ENCODE results near the gene SLC2A9.

Gene SLC2A9

DNA sequence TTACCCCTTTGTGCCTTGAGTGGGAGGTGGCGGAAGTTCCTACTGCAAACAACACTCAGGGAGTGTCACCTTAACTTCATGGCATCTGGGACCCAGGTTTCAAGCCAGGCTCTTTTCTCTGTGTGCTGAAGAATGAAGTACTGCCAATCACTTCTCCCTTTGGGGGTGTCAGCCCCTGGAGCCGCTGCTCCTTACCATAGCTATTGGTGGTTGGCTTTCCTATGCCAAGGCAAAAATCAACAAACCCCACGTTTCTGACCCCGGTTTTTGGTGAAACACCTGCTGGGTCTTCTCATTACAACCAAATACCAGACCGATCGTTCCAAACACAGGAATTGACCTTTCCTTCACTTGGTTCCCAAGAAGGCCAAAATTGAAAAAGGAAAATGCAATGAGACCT, 19.7 kb upstream of the SLC2A9 start:
- DNase-seq, result no peak

DNA sequence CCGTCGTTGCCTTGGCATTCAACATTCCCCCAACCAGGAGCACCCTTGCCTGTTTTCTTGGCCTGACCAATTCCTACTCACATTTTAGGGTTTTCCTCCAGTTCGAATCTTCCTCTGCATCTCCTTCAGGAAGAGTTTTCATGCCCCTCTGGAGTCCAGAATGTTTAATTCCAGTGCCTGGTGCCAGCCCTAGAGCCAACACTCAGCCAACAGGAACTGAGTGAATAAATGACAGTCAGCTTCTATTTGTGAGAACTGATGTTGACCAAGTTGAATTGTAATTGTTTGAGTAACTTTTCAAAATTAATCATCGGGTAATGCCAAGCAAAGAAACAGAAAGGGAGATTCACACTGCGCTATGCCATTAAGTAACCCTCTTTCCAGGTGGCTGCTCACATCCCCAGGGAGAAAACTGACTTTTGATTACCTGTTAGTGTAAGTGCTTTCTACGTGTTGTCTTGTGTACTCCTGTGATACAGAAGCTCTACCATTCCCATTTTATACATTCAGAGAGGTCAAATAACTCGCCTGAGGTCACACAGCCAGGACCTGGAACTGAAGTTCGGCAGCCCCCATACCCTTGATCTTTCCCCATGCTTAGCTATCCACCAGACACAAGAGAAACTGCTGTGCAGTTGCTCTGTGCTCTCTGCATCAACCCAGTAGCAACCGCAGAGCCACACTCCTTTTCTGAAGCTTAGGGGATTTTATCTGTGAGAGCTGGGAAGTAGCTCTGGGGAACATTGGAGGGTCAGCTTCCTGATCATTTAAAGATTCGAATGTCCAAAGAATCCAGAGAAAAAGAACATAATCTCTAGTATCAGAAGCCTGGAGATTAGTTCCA, 19.0 kb upstream of the SLC2A9 start:
- DNase-seq, result no peak

DNA sequence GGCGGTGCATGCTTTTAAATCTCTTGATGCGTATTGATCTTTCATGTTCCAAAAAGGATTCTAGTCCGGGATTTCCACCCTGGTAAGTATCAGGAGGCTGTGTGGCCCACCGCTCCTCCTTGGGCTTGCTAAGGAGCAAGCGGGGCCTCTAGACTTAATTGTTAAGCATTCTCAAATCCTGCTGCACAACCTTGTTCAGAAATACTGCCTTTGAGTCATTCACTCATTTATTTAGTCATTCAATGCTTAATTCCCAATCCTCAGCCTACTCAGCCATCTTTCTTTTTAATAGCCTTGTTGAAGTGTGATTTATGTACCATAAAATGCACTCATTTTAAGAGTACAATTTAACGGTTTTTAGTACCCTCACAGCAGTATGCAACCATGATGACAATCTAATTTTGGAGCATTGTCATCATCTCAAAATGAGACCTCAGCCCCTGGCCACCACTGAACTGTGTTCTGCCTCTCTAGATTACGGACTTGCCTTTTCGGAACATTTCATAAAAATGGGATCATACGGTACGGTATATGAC, 15.6 kb upstream of the SLC2A9 start:
- no peak for DNase-seq

DNA sequence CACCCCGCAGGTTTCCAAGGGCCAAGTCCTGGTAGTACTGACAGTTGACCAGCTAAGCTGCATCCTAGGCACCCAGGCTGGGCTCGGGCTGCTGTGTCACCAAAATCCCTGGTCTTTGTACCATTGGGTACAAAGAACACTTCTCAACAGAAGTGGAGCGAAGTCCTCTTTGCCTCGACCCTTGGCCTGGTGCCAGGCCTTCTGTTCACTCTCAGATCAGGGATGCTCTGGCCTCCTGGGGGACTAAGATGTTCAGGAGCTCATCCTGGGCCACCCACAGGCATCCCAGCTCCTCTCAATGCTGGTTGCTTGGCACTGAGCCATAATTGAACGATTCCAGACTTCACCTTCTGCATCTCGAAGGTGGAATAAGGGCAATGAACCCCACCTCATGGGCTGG, 13.8 kb upstream of the SLC2A9 start:
- no peak for DNase-seq

DNA sequence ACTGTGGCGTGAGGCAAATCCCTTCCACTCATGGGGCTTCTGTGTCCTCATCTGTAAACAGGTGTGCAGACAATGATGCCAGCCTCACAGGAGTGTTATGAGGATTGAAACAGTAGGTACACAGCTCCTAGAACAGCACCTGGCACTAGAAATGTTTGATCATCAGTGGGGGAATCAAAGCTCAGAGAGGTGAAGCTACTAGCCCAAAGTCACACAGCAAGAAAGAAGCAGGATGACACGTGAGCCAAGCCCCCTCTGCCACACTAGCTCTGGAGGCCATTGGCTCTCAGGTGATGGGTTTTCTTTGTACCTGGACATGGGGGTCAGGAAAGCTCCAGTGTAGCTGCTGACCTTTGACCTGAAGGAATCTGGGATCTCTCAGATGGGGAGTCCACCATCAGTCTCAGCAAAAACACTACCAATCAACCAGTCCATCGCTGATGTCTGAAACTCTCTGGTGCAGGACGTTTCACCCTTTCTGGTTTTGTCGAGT, 13.4 kb upstream of the SLC2A9 start:
- DNase-seq, result no peak

DNA sequence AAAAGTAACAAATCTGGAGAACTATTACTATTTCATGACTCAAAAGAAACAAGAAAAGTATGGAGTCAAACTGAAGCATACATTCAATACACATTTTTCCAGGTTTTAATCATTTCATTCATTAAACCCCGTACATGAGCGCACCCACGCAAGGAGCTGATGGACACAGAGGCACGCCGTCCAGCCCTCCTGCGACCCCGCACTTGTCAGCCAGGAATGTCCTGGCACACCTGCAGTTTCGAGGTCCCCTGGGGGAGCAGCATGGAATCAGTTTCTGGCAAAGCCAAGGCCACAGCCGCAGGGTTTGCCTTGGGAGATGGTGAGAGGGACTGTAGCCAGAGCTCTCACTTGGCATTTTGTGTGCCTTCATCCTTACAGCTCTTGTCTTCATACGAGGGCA, 12.8 kb upstream of the SLC2A9 start:
- no peak for DNase-seq

DNA sequence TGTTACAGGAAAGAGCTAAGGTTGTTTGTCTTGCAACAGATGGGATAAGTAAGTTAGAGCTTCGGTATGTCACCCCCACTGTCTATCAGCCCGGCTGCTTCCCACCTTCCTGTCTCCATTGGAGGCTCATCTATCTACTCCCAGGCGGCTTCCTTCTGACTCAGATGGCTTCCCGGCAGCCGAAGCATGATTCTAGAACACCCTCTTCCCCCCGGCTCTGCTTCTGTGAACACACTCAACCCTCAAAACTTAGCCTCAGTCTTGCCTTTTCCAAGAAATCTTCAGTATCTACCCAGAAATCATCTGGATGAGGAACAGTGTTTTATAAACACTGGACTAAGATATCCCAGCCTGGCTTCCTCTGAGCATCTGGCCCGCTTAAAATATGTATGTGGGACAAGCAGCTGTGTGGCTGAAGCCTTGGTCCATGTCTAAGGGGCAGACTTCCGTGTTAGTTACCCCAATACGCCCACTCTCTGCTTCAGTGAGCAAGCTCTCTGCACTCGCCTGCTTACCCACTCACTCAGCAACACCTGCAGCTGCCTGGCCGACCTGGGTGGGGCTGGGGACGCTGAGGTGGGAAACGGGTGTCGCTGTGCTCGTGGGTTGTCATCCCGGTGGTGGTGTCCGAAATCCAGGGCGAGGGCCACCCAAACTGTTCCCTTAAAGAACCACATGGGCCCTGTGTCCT, 12.0 kb upstream of the SLC2A9 start:
- no peak for DNase-seq

DNA sequence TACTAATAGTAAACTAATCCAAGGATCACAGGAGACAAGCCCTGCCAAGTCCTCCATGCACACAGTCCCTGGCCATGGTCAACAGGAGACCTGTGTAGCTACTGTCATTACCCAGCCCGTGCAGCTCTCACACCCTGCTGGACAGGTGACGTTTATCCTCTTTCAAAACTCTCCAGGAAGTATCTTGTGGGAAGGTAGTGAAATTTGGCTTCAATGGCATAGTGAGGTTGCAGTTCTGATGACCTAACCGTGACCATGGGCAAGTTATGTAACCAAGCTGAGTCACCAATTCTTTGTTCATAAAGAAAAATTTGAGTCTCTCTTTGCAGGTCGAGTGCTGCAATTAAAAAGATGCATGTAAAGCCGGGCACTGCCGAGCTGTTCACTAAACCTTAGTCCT, 11.3 kb upstream of the SLC2A9 start:
- DNase-seq, result no peak

DNA sequence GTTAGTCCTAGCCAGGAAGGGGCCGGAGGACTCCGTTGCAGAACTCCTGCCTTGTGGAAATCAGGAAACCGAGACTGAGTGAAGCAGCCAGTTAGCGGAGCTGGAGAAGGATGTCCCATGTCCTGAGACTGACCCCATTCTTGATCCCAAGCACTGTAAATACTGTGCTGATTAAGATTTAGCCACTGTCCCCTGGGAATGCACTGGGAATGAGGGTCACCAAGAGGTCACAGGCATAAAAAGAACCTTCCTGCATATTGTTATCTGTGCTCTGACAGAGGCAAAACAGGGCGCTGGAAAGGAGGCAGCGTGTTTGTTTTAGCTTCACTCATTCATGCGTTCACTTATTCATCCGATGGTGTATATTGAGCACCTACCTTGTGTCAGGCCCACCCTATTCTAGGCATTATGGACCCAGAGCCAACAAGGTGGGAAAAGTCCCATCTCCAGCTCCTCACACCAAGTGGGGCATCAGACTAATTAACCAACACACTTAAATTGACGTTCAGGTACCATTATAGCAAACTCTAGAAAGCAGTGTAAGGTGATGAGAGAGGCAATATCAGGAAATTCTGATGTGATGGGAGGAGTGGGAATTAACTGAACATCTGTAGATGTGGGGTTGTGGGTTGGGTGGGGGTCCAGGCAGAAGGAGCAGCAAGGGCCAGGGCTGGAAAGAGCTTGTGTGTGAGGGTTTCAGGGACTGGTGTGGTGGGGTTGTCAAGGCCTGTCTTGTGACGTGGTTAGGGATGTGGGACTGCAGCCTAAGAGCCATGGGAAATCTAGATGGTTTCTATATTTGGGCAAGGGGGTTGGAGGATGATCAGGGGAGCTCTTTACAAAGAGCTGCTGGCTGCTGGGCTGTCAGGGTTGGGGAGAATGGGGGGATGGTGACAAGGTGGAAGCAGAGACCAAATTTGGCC, 10.6 kb upstream of the SLC2A9 start:
- DNase-seq, result no peak

DNA sequence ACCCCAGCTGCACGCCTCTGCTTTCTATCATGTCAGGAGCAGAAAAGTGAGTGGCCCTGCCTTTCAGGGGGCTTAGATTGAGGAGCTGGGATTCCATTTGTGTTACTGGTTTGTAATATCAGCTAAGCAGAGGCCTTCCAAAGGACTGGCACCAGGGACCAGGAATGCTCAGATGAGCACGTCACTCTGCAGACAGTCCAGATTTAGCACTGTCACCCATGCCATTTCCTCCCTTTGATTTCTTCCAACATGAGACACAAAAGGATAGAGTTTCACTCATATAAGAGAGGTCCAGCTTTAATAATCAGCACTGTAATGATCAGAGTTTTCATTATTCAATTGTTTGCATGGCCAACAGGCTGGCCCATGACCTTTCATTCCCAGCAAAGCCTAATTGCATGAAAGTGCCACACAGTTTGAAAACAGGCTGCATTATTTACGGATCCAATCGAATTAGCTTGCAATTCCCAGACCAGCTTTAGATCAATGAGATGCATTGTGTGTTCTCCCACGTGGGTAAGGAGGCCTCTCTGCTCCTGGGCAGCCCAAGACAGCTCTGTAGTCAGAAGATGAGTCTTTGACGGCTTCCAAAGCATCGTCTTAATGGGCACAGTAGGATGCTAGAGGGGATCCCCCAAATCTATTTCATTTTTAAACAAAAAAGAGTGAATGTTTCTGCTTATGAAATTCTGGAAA, 9.8 kb upstream of the SLC2A9 start:
- no peak for DNase-seq

DNA sequence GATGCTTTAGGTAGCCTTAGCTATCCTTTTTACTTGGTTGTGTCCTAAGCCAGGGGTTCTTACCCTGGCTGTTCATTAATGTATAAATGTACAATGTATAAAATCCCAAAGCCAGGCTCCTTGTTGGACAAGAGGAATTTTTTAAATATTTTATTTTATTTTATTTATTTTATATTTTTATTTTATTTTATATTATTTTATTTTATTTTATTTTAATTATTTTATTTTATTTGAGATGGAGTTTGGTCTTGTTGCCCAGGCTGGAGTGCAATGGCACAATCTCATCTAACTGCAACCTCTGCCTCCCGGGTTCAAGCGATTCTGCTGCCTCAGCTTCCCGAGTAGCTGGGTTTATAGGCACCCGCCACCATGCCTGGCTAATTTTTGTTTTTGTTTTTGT, 8.1 kb upstream of the SLC2A9 start:
- DNase-seq, result no peak

DNA sequence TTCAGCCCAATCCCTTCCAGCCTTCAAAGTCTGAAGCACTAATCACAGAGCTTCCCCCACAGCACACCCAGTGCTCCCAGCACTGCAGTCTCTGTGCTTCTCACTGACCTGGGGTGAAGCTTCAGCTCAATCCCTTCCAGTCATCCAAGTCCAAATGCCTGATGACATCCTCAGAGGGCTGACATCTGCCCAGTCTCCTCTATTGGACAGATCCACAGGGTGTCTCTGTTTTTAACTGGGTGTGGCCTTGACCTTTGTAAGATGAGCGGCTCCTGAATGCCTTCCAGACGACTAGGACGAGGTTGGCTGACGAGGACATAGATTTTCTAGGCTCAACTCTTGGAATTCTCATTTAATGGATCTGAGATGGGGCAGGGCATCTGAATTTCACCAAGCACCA, 7.6 kb upstream of the SLC2A9 start:
- no peak for DNase-seq

DNA sequence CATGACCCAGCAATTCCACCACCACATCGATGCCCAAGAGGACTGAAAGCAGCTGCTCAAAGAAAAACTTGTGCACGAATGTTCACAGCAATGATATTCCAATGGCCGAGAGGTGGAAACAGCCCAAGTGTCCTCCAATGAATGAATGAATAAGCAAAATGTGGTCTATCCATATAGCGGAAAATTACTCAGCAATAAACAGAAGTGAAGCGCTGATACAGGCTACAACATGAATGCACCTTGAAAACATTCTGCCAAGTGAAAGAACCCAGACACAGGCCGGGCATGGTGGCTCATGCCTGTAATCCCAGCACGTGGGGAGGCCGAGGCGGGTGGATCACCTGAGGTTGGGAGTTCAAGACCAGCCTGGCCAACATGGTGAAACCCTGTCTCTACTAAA, 5.2 kb upstream of the SLC2A9 start:
- no peak for DNase-seq

DNA sequence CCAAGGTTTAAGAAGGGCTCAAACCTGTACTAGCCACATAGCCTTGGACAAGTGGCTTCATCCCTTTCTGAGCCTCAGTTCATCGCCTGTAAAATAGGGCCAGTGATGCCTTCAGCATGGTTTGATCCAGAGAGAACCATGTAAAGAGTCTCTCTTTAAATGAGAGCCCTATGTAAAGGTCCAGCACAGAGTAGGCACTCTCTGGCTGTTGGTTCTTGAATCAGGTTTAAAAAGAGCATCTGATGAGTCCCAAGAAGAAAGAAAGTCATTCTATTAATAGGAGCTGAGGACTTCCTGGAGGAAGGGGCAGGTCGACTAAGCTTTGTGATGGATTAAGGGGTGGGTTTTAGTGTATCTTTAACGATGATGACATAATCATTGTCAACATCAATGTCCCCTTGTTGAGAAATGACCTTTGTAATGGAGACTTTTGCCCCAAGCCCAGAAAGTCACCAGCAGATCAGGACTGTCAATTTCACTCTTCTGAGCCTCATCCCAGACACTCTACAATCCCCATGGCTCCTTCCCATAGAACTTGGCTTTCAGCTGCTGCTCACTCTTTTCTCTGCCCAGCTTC, 4.0 kb upstream of the SLC2A9 start:
- no peak for DNase-seq

DNA sequence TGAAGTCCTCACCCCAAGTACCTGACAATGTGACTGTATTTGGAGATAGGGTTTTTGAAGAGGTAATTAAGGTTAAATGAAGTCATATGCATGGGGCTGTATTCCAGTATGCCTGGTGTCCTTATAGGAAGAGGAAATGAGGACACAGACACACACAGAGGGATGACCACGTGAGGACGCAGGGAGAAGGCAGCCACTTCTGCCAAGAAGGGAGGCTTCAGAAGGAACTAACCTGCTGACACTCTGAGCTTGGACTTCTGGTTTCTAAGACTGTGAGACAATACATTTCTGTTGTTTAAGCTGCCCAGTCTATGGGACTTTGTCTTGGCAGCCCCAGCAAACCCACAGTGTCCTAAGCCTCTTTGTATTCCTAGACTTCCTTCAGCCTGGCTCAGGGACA, 3.0 kb upstream of the SLC2A9 start:
- DNase-seq, result no peak

DNA sequence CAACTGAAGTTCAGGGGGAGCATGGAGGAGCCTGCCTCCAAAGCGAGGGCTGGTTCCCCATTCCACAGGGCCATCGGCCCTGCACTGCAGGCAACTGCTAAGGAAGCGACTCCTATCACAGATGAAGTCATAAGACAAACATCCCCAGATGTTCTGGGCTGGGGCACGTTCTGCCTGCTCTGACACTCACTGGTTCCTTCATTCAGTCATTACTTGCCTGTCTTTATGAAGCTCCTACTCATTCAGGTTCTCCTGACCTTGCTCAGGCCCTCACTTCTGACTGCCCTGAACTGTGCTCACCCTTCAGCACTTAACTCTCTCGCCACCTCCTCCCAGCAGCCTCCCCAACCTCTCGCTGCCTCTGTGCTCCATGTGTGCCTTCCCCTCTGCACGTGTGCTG, 2.5 kb upstream of the SLC2A9 start:
- no peak for DNase-seq

DNA sequence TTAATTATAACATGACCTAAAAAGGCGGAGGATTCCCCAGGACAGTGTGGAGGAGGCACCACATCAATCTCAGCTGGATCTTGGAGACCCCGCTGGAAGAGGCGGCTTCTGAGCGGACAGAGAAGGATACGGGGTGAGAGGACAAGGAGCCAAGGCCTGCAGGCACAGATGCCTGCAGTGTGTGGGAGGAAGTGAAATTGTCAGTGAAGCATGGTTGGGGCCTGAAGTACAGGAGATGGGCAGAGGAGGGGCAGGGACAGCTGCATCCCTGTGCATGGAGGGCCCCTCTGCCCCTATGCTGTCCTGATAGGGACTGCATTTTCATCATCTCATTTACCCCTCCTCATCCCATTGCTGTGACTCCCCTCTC, 1.7 kb upstream of the SLC2A9 start:
- DNase-seq, result no peak

DNA sequence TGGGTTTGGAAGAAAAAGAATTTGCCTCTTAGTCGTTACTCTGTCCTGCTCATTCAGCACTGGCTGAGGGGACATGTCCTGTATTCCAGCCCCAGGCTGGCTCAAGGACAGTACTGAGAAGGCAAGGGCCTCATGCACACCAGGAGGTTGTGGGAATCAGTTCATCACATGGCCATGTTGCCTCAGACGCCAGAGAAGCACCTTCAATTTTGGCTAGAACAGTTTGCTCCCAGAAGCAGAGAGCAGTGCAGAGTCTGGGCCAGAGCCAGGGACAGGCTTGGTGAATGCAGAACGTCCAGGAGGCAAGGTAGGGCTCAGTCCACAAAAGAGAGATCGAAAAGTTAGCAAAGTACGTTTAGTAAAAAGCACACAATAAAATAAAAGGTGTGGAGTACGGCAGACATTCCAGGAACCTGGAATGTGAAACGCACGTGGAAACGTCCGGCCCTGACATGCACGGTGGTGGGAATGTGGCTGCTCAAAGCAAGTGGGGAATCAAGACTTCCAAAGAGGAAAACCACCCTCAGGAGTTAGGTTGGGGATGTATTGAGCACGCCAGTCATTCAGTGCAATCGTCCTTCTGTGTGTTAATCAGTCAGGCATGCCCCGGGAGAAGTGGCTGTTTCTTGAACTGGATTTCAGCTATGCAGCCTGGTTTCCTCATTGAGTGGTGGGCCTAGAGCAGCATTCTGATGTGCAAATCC, 1.2 kb upstream of the SLC2A9 start:
- DNase-seq, result no peak

DNA sequence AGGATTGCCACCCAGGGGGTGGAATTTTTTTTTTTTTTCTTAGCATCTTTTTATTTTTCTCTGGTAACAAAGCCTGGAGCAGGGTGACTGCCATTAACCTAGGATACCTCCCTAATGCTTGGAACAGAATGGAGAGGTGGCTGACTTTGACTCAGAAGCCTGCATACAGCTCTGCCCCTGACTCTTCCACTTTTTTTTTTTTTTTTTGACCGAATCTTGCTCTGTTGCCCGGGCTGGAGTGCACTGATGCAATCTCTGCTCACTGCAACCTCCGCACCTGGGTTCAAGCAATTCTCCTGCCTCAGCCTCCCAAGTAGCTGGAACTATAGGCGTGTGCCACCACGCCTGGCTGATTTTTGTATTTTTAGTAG, 341 bp upstream of the SLC2A9 start:
- no peak for DNase-seq

DNA sequence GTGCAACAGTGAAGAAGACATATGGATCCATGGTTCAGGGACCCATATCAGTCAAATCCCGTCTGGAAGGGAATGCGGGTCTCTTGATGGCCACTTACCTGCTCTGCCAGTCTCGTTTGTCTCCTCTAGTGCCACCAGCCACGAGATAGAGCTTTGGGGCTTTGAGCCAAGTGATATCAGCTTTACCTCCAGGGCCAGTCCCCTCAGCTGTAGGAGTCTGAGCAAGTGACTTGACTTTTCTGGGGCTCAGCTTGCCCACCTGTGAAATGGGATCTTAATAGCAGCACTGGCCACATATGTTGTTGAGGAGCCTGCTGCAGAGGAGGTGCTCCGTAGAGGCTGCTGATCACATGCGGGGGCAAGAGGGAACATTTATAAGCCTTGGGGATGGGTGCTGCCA, 1.2 kb downstream of the SLC2A9 start:
- no peak for DNase-seq

DNA sequence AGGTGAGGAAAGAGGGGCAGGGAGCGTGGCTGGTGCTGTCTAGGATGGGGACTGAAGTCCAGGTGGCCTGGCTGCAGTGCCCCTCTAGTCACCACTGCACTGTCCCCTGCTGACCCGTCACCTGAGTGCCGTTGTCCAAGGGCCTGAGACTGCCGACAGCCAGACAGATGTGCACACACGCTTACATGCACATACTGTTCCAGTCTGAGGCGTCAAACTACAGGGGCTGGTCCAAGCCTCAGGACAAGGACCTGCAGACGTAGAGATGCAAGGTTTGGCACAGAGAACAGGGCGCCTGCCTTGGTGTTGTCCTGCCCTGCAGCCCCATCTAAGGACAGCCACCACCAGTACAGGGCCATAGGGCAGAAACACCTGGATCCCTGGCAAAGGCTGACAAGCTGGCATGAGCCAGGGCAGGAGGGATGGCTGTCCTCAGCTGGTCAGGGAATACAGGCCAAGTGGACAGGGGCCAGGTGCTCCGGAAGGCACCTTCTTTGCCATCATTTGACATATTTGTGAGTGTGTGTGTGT, 1.7 kb downstream of the SLC2A9 start:
- DNase-seq, result no peak
